GM19438 (cell line): ENCODE results near the gene XK.
"Not testable (repeated sequence)": the region's sequence is repeated elsewhere in the genome, so short reads cannot be mapped to it uniquely, and the experiment has no call there.

Experiments used
- ATAC-seq: cut with Tn5 transposase; IDR thresholded peaks from one replicate; pipeline ENCODE4 v1.9.1; 2021; ENCODE audit warnings: low read depth; ENCODE audit not compliant: unreplicated experiment

XK gene

GRCh38 chrX:37685381-37686359, at the start of gene XK:
Gene XK, plus strand, starts transcription at chrX:37685791. Its CDS starts 171 bp downstream, at chrX:37685962.
- ATAC-seq = peak; percentile 61

DNA sequence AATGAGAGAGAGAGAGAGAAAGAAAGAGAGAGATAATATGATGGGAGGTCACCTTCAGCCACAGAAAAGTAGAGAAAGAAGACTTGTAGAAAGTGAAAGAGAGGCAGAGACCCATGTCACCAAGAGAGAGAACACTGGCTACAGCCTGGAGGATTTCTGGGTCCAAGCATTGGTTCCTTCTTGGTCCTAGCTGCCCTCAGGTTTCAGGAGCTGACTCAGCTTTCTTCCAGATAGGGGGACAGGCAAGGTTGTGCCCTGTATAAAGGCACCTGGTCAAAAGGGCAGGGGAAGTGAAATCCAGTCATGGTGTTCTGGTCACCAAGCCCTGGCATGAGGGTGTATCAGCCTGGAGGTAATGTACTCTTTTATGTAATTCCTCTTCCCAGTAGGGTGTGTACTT, 47.5 kb upstream of the XK start:
- ATAC-seq = no peak

DNA sequence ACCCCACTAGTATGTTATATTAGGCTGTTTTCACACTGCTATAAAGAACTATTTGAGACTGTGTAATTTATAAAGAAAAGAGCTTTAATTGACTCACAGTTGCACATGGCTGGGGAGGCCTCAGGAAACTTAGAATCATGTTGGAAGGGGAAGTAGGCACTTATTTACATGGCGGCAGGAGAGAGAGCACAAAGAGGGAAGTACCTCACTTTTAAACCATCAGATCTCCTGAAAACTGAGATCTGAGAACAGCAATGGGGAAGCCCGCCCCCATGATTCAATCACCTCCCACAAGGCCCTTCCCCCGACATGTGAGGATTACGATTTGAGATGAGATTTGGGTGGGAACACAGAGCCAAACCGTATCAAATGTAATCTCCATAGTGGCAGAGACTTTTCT, 45.4 kb upstream of the XK start:
- no peak for ATAC-seq

DNA sequence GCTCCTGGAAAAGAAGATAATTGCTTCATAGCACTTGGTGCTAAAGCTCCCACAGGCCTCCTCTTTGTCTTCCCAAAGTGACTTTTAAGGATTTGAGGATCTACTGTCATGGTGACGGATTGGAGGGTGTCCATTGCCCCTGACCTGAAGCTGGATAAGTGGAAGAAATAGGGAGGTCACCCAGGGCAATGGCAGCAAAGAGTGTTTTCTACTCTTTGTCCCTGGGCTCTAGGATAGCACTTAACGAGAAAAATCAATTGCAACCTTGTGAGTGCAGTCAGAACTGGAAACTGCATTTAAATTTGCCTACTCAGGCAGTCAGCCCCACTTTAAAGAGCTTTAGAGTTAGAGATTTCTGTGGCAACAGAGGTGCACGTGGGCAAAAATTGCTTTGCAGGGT, 43.7 kb upstream of the XK start:
- ATAC-seq = no peak

- ATAC-seq = no peak
These were observed 40.9 kb upstream of the XK start for GRCh38 chrX:37644381-37645305.

DNA sequence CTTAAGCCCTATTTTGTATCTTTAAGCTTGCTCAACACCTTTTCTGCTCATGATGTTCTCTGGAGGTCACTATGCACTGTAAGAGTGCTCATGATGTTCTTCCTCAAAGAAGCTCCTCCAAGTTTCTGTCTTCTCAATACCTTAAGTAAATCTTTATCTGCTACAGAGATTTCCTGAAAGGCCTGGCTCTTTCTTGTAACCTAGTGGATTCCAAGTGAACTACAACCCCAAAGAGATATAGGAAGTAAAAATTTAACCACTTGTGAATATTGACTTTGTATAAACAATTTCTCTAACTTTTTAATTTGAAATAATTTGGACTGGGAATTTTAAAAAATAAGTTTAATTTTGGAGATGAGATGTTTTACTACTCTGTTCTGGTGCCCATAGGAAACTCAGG, 39.3 kb upstream of the XK start:
- ATAC-seq = no peak

DNA sequence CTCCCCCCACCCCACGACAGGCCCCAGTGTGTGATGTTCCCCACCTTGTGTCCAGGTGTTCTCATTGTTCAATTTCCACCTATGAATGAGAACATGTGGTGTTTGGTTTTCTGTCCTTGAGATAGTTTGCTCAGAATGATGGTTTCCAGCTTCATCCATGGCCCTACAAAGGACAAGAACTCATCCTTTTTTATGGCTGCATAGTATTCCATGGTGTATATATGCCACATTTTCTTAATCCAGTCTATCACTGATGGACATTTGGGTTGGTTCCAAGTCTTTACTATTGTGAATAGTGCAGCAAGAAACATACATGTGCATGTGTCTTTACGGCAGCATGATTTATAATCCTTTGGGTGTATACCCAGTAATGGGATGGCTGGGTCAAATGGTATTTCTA, 34.7 kb upstream of the XK start:
- not testable (repeated sequence) for ATAC-seq

DNA sequence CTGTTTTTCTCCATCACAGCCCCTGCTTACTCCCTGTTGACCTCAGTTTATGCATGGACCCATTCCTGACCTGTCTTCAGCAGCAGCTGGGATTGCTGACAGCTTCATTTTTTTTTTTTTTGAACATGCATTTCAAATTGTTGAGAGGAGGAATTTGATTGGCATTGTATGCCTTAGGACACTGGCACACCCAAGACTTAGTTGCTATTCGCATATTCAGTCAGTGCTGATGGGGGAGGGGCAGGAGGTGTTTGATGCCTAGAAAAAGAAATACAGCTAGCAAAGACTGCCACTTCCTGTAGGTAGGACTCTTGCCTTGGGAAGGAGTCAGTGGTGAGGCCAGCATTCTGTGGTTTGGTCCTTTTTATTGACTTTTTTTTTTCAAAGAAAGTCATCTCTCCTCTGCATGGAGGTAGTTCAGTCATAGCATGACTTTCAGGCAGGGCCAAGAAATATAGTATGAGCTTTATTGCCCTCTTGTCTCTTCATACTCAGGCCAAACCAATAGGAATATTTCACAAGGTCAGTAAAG, 33.6 kb upstream of the XK start:
- no peak for ATAC-seq

- ATAC-seq = no peak
These were observed 32.9 kb upstream of the XK start for GRCh38 chrX:37652589-37653231.

GRCh38 chrX:37653397-37654085, 32.0 kb upstream of the XK start:
- no peak for ATAC-seq

- no peak for ATAC-seq
These were observed 27.1 kb upstream of the XK start for GRCh38 chrX:37658343-37659030.

DNA sequence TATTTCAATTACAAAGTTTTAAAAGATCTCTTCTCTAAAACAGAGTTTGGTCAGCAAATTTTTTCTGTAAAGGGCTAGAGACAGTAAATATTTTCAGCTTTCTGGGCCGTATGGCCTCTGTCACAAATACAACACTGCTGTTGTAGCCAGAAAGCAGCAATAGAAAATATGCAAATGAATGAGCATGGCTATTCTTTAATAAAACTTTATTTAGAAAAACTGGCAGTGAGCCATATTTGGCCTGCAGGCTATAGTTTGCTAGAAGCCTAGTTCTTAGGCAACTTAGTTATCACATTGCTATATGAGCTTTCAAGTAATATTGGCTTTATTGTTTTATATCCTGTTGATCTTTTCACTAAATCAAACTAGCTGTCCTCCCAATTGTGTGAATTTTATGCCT, 26.5 kb upstream of the XK start:
- no peak for ATAC-seq

DNA sequence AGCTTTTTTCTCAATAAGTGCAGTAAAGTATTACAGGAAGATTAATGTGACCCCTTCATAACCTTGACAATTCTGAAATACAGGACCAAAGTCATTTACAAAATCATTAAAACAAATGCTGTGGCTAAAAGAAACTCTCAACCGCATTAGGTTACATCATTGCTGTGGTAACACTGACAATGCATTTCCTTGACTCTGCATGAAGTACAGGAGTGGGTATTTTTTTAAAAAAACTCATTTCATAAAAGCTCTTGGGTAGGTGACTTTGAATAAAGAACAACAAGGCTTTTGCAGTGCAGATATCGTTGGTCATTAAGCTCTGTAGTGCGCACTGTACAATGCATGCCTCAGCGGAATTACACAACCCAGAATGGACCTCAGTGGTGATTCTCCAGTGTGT, 23.4 kb upstream of the XK start:
- no peak for ATAC-seq

GRCh38 chrX:37666516-37666915, 19.1 kb upstream of the XK start:
- no peak for ATAC-seq

GRCh38 chrX:37667141-37667540, 18.4 kb upstream of the XK start:
- no peak for ATAC-seq

DNA sequence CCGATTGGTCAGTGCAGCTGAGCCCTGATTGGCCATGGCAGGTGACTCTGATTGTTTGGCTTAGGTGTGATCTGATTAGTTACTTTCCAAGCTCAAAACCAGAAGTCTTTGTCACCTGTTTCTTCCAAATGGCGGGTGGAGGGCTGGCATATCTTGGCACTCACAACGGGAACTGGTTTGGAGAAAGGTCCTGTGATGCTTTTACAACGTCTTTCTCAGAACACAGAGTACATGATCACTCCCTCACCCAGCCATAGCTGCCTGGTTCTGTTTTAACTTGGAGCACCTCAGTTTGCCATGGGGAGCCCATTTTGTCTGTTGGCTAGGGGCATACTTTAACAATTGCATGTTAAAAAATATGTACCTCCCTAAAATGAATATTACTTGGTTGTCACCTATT, 13.0 kb upstream of the XK start:
- ATAC-seq = no peak

GRCh38 chrX:37676811-37677210, 8.8 kb upstream of the XK start:
- ATAC-seq = no peak

- no peak for ATAC-seq
These were observed 8.3 kb upstream of the XK start for GRCh38 chrX:37677243-37677642.

DNA sequence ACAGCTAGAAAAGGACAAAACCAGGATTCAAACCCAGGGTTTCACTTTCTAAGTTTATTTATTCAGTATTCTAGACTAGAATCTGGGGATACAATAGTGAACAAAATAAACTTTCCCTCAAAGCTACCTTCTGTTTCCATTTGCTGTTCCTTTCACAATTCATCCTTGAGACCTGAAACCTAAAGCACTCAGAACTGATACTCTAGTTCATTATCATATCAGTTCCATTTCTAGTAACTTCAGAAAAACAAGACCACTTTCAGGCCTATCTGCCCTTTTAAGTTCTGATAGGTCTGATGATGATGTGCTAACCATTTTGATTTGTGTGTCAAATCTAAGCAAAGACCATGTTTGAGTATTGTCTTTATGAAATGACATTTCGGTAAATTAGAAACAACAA, 7.8 kb upstream of the XK start:
- peak; percentile 91 for ATAC-seq
